K562 (cell line): ENCODE results near the gene LRRC71. TPM values are rescaled to one million over a fixed set of nuclear protein-coding genes. Genes with fewer than 3 reads are reported as not detected.

Source experiments
- ATF1 ChIP-seq, 2 experiments: fragments of 450-650 bp in 1 of 2; IDR thresholded peaks; 2 replicates each; pipeline ENCODE4 v1.6.1; 2016; ENCODE audit warnings: missing compliant biosample characterization in 1 of 2, missing genetic modification characterization in 1 of 2
- CTBP1 ChIP-seq: fragments of 450-650 bp; IDR thresholded peaks from 2 replicates; pipeline ENCODE4 v1.6.1; 2016; ENCODE audit warnings: borderline replicate concordance
- NFIX ChIP-seq: fragments of 250-450 bp; sonication (Bioruptor Pico); IDR thresholded peaks from 2 replicates; pipeline ENCODE4 v1.4.0; 2020; ENCODE audit warnings: low read depth, mild to moderate bottlenecking, moderate library complexity
- NFRKB ChIP-seq: fragments of 450-650 bp; IDR thresholded peaks from 2 replicates; pipeline ENCODE4 v1.6.1; 2016; ENCODE audit warnings: low read depth
- SLC30A9 ChIP-seq: fragments of 250-450 bp; sonication (Bioruptor Pico); IDR thresholded peaks from 2 replicates; pipeline ENCODE4 v1.8.0; 2022; ENCODE audit warnings: mild to moderate bottlenecking, moderate library complexity
- polyA plus RNA-seq, 8 experiments: library from polyadenylated mRNA; depleted of rRNA in 4 of 8; stranded (reverse) in 5 of 8; unstranded in 3 of 8; fragments of >200 nt; fragmentation: Nextera tagmentation in 2 of 8; fragmentation: Illumina TruSeq in 1 of 8; extraction: Ambion mirVana in 2 of 8; extraction: Trizol in 1 of 8; gene quantifications; 2 replicates each; pipeline versions ENCODE4 v1.2.1 to v1.2.3, GENCODE V29; 2011 to 2014; ENCODE audit warnings: inconsistent platforms in 1 of 8, missing spikeins in 1 of 8
- total RNA-seq, 7 experiments: library from RNA; depleted of rRNA in 6 of 7; stranded (reverse); fragments of >200 nt in 6 of 7; fragmentation: Illumina TruSeq in 2 of 7; extraction: Trizol in 2 of 7; gene quantifications; 2 replicates each; pipeline versions ENCODE4 v1.2.1 to v1.2.3, GENCODE V29; 2011 to 2021; ENCODE audit warnings: low replicate concordance in 1 of 7
- TF ChIP-seq, protein P1 (sequence below): fragments of 450-650 bp; IDR thresholded peaks from 2 replicates; pipeline ENCODE4 v1.7.1; 2018; ENCODE audit warnings: mild to moderate bottlenecking, low read depth; ENCODE audit not compliant: partially characterized antibody
- TF ChIP-seq, protein P2 (sequence below): fragments of 250-450 bp; sonication (Bioruptor Pico); IDR thresholded peaks from 2 replicates; pipeline ENCODE4 v1.8.0; 2021; ENCODE audit warnings: borderline replicate concordance, mild to moderate bottlenecking, moderate library complexity; ENCODE audit not compliant: poor library complexity, severe bottlenecking

Gene LRRC71
- total and polyA plus RNA-seq, 9 of the 15 experiments (the other 6 are each of a cell fraction or from before 2014, with no cell fraction given), result 0.06 to 1.2 (median 0.51) TPM; not detected in 1

DNA sequence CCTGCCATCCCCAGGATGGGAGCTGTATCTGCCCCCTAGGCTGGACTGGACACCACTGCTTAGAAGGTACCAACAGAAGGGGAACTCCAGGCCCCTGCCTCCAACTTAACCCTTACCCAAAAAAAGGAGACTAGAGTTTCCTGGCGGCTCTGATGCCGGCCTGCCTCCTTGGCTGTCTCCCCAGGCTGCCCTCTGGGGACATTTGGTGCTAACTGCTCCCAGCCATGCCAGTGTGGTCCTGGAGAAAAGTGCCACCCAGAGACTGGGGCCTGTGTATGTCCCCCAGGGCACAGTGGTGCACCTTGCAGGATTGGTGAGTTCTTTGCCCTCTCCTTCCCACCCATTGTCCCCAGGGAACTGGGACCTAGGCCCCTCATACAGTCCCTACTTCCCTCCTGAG is 8.1 kb upstream of the LRRC71 start (continued):
- TF ChIP-seq SLC30A9 (CRISPR knock-in tag) (no peak), NFIX (CRISPR knock-in tag) (no peak), ATF1 (CRISPR knock-in tag; IDR thresholded peaks at IDR 0.05) (no peak), ATF1 (tag; IDR thresholded peaks at IDR 0.05) (no peak), CTBP1 (no peak), NFRKB (no peak)
- TF ChIP-seq, protein P1, sequence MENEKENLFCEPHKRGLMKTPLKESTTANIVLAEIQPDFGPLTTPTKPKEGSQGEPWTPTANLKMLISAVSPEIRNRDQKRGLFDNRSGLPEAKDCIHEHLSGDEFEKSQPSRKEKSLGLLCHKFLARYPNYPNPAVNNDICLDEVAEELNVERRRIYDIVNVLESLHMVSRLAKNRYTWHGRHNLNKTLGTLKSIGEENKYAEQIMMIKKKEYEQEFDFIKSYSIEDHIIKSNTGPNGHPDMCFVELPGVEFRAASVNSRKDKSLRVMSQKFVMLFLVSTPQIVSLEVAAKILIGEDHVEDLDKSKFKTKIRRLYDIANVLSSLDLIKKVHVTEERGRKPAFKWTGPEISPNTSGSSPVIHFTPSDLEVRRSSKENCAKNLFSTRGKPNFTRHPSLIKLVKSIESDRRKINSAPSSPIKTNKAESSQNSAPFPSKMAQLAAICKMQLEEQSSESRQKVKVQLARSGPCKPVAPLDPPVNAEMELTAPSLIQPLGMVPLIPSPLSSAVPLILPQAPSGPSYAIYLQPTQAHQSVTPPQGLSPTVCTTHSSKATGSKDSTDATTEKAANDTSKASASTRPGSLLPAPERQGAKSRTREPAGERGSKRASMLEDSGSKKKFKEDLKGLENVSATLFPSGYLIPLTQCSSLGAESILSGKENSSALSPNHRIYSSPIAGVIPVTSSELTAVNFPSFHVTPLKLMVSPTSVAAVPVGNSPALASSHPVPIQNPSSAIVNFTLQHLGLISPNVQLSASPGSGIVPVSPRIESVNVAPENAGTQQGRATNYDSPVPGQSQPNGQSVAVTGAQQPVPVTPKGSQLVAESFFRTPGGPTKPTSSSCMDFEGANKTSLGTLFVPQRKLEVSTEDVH, result no peak
- TF ChIP-seq, protein P2, sequence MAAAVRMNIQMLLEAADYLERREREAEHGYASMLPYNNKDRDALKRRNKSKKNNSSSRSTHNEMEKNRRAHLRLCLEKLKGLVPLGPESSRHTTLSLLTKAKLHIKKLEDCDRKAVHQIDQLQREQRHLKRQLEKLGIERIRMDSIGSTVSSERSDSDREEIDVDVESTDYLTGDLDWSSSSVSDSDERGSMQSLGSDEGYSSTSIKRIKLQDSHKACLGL (CRISPR knock-in tag), result no peak
- TF ChIP-seq, all 486 proteins: peak for 0
